SH-SY5Y (cell line): Measurements from ENCODE around the gene ZBTB21.

Experiments used
- GATA2 ChIP-seq: IDR thresholded peaks from 2 replicates; pipeline ENCODE4 v1.6.1; 2011; ENCODE audit warnings: mild to moderate bottlenecking, low read depth, low read length
- GATA3 ChIP-seq: IDR thresholded peaks from 2 replicates; pipeline ENCODE4 v1.6.1; 2011; ENCODE audit warnings: low read depth, mild to moderate bottlenecking, low read length, moderate library complexity

DNA sequence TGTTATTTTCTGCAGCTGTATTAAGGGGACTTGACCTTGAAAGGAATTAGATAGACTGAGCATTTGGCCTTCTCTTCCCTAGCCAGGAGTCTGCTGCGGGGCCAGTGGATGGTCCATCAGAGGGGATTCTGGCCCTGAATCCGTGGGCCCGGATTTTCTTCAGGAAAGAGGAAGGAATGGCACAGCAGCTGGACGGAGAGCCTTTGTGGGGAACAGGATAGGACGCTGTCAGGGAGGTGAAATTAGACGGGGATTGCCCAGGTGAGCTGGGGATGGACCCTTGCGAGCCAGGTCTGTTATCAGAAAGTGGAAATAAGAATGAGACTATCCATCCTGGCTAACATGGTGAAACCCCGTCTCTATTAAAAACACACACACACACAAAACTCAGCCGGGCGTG lies 54.6 kb downstream of the ZBTB21 start:
- TF ChIP-seq GATA3, result no peak
- TF ChIP-seq GATA2, result no peak
